Peyer's patch (tissue), 4 donors: Measurements from ENCODE around the gene RALGPS1.

Experiments
- CTCF ChIP-seq, 6 experiments: fragments of 450-650 bp in 4 of 6; fragments of 200-600 bp in 2 of 6; sonication (generic) in 1 of 6; IDR thresholded peaks; one replicate each; pipeline ENCODE4 v1.5.1; 2017 to 2019; ENCODE audit warnings: antibody characterized with exemption in 6 of 6, mild to moderate bottlenecking in 3 of 6, moderate library complexity in 1 of 6
- POLR2A ChIP-seq, 2 donors: fragments of 450-650 bp; IDR thresholded peaks; one replicate each; pipeline ENCODE4 v1.5.1; 2017; ENCODE audit warnings: antibody characterized with exemption in 2 of 2, mild to moderate bottlenecking in 2 of 2, moderate library complexity in 2 of 2

GRCh38 chr9:127218818-127219217, 304.2 kb downstream of the RALGPS1 start:
- TF ChIP-seq CTCF (IDR thresholded peaks at IDR 0.05) (no peak), POLR2A (IDR thresholded peaks at IDR 0.05) (no peak)
